Left hindlimb (tissue), 1 donor: ENCODE results near the gene C11orf68.

Experiments
- DNase-seq: peaks from one replicate; pipeline ENCODE4 v3.0.0-alpha.2; 2018

C11orf68 gene

DNA sequence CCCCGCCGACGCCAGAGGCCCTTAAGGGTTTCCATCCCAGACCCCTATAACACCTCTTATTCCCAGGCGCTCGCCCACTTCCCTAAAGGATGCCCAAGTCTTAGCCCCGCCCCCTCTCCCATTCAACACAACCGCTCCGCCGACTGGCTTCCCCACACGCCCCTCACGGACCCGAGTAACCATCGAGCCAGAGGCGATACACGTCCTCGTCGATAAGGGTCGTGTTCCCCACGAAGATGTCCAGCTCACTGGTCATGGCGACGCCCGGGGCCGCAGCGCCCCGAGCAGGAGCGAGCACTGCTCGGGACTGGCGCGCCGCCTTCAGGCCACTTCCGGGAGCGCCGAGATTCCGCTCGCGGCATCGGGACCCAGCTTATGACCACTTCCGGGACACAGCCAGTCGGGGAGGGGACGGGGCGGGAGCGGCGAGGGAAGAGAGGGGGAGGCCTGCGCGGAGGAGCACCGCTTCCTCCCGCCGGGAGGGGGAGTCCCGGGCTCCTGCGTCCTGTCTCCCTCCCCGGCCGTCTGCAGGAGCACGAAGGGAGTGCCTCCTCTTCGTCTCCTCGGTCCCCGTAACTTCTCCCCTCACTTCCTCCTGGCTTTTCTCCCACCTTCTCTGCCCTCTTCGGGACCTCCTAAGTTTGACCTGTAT lies 30.6 kb downstream of the C11orf68 start, which contains the start of gene FIBP:
Gene FIBP (minus strand): TSS at position 309 of the 652 bp plus-strand sequence. CDS start 53 bp downstream, at position 256.
- peak; percentile 99 for DNase-seq

DNA sequence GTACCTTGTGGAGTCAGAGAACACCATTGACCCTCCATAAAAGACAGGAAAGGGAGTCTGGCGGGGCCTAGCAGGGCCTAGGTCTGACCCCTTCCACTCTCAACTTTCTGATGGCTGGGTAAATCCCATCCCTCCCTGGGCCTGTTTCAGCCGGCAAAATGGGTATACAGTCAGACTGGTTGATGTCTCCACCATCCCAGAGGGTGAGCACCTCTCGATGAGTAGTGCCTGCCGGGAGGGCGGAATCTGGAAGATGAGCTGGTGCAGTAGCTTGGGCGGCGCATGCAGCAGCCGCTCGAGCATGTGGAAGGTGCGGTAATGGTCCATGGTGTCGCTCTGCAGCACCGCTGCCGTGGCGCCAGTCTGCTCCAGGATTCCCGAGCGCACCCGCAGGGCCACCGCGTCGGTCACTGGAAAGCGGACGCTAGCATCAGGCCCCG lies 31.1 kb downstream of the C11orf68 start:
- DNase-seq = no peak

DNA sequence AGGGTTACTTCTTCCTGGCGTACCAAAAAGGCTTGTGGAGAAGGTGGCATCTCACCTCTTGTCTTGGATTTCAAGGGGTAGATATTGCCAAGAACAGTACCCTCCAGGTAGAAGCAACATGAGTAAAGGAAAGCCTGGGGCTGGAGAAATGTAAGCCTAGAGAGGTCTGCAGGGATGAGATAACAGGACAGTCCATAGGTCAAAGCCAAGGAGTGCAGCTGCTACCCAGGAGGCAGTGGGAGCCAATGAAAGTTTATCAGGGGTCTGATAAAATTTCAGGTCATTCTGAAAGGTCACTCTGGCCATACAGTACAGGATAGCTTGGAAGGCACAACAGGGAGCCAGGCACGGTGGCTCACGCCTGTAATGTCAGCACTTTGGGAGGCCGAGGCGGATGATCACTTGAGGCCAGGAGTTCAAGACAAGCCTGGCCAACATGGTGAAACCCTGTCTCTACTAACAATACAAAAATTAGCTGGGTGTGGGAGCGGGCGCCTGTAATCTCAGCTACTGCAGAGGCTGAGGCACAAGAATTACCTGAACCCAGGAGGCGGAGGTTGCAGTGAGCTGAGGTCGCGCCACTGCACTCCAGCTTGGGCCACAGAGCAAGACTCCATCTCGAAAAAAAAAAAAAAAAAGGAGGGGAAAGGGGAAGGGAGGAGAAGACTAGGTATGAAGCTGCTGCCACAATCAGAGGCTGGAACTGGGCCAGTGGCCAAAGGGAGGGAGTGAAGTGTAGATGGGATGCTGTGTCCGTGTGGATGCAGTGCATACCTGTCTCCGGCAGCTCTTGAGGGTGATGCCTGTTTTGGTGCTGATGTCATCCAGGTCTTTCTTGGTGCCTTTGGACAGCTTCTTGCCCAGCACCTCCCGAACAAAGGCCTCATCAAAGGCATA lies 31.8 kb downstream of the C11orf68 start:
- DNase-seq = no peak

DNA sequence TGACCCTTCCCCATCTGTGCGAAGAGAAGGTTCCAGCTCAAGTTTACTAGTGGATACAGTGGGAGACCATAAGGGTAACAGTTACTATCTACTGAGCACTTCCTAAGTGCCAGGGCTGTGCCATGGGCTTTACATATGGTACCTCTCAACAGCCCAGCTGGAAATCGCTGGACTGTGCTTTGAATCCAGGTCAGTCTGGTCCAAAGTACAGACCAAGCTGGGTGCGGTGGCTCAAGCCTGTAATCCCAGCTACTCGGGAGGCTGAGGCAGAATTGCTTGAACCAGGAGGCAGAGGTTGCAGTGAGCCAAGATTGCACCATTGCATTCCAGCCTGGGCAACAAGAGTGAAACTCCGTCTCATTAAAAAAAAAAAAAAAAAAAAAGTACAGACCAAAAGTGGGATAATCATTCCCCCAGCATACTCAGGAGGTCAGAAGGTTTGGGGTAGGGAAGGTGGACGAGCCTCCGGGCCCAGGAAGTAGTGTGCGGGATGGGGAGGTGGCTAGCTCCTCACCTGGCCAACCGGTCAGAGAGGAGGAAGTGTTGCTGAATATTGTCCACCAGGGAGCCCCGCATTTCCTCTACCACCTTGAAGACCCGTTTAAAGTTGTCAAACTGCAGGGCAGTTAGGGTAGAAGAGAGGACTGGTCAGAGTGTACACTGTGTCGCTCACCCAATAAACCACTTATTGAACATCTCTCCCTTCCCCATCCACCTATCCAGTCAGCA lies 32.9 kb downstream of the C11orf68 start:
- DNase-seq = no peak

DNA sequence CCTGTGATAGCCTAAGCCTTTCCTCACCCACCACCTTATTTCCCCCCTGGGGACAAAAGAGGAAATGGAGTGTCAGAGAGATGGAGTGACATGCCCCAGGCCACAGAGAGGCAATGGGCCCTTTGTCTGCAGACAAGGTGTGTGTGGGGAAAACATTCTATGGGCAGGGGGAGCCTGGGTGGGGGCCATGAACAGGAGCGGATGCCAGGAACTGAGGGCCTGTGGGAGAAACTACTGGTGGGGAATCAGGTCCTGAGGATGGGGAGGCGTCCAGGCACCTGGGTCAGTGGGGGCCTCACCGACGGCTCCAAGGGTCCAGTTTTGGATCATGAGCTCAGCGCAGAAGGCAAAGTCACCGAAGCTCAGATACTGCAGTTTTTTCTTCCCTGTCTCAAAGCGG lies 33.6 kb downstream of the C11orf68 start:
- peak; percentile 27 for DNase-seq

DNA sequence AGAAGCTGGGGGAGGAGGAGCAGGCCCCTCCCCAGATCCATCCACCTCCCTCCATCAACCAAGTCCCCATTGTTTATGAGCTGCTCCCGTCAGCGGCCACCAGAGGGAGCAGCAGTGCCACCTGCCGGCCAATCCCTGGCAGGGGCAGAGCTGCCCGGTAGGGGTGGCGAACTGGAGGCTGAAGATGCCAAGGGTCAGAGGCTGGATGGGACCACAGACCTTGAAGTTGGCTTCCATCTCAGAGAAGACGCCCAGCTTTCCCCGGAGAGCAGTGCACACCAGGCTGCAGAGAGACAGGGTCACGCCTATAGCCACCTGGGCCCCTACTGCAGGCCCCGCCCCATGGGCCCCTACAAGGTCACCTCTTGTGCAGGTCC lies 34.2 kb downstream of the C11orf68 start:
- DNase-seq = peak; percentile 72

DNA sequence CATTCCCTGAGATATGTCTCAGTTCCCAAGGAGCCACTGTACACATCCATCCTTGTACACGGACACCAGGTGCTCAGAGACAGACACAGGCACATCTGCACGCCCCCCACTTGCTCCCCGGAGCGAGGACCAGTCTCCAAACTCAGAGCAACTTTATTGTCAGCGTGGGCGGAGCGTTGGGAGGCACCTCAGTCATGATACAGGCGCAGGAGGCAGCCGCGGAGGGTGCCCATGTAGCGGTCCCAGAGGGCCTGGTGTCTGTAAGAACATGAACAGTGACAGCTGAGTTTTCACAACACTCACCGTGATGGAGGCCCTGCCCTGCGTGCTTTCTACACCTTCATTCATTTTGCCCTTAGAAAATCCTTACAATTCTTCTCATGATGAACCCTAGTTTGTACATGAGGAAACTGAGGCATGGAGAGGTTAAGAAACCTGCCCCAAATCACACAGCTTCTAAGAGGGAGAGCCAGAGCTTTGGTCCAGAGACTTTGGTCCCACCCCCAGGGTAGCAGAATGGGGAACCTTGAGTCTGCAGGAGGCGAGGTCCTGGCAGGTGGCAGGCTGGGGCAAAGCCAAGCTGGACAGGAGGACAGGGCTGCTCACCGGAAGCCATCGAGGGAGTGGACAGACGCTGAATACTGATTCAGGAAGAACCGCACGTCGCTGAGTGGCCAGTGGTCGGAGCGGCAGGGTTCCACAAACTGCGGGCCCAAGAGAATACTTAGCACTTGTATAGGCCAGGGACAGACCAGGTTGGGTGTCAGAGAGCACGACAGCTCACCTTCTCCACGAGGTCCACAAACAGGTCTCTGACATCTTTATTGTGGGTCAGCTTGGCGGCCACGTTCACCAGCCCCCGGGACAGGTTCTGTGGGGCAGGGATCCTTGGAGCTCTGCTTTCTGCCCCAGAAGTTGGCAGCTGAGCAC lies 34.8 kb downstream of the C11orf68 start:
- no peak for DNase-seq

DNA sequence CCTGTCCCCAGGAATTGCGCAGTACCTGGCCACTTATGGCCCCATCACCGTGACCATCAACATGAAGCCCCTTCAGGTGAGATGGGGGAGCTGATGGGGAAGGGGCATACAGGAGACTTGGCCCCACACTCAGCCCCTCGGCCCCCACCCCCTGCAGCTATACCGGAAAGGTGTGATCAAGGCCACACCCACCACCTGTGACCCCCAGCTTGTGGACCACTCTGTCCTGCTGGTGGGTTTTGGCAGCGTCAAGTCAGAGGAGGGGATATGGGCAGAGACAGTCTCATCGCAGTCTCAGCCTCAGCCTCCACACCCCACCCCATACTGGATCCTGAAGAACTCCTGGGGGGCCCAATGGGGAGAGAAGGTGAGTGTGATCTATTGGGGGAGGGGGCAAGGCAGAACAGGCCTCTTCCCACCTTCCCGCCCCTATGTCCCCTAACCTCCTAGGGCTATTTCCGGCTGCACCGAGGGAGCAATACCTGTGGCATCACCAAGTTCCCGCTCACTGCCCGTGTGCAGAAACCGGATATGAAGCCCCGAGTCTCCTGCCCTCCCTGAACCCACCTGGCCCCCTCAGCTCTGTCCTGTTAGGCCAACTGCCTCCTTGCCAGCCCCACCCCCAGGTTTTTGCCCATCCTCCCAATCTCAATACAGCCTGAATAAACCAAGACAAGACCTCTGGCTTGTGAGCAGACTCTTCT lies 35.7 kb downstream of the C11orf68 start:
- DNase-seq = peak; percentile 27

DNA sequence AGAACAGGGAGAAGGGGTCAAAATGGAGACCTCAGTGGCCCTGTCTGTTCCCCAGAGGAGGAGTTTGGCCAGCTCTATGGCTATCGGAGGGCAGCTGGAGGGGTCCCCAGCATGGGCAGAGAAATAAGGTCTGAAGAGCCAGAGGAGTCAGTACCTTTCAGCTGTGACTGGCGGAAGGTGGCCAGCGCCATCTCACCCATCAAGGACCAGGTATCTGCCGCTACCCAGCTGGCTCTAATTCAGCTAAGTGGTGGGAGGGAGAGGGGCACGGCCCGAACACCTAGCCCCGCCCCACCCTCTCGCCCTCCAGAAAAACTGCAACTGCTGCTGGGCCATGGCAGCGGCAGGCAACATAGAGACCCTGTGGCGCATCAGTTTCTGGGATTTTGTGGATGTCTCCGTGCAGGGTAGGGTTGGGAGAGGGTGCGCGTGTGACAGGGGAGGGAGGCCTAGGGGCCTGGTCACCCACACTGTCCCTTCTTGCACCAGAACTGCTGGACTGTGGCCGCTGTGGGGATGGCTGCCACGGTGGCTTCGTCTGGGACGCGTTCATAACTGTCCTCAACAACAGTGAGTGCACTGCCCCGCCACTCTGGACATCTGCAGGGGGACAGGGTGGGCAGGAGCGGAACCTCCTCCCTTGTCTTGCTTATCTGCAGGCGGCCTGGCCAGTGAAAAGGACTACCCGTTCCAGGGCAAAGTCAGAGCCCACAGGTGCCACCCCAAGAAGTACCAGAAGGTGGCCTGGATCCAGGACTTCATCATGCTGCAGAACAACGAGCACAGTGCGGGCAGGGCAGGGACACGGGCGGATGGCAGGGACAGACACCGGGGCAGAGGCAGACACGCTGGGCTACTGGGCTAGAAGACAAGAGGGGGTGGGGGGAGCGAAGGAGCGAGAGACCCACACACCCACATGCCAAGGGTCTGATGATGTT lies 36.5 kb downstream of the C11orf68 start:
- DNase-seq = peak; percentile 24

DNA sequence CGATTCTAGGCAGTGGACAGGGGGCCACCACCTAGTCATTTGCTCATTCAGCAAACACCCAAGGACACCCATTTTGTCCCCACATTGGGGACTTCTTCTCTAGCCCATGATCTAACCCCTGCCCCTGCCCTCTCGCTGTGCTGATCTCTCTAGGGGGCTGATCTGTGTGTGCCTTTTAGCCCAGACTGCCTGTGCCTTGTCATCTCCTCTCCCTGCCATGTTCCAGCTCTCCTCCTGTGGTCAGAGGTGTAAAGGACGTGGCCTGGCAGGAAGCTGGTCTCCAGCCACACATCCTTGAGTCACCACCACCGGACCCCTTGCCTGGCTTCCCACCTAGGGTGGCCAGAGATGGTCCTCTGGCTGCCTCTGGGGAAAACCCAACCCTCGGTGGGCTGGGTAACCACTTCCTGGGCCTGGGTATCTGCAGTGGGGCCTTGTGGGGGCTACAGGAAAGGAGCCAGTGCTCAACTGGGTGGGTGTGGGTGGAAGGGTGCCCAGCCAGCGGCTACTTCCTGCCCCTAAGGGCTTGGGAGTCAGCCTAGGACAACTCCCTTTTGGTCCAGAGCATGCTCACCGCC lies 37.9 kb downstream of the C11orf68 start:
- DNase-seq = no peak

DNA sequence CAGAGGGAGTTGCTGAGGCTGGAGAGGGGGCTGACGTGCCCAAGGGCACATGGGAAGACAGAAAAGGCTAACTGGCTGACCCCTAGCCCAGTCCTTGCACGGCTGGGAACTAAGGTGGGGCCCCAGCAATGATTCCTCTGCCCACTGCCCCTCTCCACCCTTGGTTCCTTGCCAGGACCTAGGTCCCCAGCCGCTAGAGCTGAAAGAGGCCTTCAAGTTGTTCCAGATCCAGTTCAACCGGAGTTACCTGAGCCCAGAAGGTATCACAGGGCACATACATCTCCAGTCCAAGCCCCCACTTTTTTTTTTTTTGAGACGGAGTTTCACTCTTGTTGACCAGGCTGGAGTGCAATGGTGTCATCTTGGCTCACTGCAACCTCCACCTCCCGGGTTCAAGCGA lies 38.8 kb downstream of the C11orf68 start:
- no peak for DNase-seq

DNA sequence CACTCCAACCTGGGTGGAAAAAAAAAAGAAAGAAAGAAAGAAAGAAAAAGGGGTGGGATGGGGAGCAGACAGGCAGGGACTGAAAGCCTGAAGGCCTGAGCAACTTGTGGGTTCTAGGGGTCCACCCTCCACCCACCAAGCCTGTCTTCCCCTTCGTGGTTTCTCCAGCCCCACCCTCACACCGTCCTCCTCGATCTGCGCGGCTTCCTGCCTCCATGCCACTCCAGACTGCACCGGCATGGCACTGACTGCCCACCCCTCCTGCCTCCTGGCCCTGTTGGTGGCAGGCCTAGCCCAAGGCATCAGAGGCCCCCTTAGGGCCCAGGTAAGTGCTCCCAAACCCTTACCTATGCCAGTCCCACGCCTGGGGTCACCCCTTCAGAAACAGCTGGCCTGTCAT lies 39.2 kb downstream of the C11orf68 start, which contains the start of gene CTSW:
Gene CTSW (plus strand): TSS at position 221 of the 400 bp plus-strand sequence. CDS start 18 bp downstream, at position 239.
- no peak for DNase-seq

DNA sequence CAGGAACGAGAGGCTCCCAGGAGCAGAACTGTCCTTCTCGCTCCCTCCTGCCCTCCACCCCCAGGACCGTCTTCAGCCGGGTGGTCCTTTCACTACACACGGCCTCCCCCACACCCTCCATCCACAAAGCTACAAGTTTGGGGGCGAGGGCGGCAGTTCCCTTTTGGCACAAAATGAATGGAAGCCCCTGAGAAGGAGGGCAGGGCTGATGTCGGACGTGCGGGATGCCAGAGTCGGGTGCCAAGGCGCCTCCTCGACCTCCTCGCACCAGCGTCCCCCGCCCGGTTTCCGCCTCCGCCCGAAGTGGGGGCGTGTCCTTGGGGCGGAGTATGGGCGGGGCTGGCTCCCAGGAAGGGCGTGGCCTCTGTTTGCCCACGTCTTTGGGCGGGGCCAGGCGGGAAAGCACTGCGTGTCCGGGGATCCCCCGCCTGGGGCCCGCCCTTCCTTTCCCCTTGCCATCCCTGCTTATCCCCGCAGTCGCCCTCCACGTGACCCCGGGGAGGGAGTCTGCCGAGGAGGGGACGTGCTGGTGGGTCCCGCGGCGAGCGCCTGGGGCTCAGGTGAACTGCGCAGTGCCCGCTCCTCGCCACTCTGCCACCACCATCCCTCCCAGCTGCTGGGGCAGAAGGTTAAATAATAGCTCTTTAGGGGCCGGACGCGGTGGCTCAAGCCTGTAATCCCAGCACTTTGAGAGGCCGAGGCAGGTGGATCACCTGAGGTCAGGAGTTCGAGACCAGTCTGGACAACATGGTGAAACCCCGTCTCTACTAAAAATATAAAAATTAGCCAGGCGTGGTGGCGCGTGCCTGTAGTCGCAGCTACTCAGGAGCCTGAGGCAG lies 45.3 kb downstream of the C11orf68 start:
- DNase-seq = peak; percentile 97

DNA sequence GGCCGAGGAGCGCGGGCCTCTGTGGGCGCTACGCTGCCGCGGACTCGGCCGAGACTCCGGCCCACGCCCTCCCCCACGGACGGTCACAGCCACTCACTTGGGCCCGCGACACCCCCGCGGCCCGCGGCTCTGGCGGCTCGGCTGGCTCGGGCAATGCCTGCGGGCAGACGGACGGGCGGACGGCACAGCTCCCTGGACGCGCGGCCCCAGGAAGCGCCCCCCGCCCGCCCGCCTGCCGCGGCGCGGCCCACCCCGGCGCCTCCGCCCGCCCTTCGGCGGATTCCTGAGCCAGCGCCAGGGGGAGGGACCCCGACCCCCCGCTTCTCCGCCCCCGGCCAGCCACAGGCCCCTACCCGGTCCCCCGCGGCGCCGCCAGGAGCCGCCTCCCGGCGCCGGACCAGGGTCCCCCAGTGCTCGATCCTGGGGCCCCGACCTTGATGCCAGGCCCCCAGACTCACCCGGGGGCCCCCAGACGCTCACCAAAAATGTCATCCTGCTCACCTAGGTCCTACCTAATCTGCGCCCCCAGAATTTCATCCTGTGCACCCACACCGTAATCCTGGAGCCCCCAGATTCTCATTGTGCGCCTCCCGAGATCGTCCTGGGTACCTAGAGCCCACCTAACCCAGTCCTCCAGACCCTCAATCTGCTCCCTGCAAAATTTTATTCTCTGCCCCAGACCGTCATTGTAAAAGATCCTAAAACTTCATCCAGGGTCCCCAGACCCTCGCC lies 46.1 kb downstream of the C11orf68 start, which contains the start of gene EFEMP2:
Gene EFEMP2 (minus strand): TSS at position 215 of the 732 bp plus-strand sequence. CDS start 446 bp downstream, outside the sequence.
- DNase-seq = peak; percentile 86

DNA sequence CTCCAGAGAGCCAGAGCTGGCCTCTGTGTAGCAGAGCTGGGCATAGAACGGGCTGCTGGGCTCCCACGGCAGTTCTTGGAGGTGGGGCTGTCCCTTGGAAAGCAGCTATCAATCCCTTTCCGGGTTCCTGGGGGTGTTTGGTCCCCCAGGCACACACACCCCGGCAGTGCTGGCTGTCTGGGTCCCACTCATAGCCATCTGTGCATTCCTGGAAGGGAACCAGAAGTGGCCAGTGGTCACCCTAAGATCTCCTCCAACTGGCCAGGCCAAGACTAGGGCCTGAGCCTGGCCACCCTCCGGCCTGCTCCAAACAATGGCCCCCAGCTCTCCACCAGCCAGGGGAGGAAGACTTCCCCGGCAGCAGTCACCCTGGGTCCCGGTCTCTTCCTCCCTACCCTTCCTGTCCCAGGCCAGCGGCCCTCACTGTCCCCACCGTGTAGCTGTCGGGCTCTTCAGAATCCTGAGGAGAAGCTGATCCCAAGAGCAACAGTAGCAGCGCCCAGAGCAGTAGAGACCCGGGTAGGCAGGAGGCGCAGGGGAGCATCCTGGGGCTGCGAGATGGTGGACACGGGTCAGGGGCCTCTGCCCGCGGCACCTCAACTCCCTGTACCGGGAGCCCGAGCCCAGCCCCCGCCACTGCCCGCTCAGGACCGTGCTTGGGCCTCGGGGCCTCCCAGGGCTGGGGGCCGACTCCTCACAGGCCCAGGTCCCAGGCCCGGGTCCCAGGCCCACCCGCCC lies 46.9 kb downstream of the C11orf68 start:
- DNase-seq = no peak

DNA sequence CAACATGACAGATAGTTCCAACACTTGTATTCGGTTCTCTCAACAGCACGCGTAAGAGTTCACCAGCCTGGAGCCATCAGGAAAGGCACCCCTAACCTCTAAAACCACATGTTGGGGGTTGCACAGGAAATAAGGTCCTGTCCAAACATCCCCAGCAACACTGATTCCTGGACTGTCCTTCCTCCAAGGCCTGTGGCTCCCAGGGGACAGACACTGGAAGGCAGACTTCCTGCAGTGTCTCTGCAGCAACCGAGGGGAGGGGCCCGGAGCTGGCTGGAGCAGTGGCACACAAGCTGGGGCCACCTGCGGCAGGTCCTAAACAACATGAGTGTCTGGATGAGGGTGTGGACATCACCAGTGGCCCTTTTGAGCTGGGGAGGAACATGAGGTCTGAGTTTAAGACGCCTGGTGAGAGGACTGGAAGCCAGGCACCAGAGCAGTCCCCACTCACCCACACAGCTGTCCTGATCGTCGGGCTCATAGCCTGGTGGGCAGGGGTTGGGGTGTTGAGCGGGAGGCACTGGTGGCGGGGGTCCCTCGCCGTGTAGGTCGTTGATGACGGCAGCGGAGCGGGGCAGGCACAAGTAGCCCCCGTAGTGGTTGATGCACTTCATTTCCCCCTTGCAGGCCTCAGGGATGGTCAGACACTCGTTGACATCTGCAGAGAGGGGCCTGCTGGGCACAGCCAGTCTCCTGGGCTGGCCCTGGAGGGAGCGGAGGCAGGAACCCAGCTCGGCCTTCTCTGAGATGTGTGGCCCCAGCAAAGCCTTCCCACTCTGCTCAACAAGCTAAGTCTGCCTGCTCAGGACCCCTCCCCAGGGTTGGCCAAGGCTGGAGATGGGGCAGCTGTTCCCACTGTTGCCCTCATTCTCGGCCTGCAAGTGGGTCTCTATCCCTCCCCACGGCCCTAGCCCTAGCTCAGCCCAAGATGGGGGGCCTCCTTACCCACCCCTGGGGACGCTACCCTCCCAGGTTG lies 47.9 kb downstream of the C11orf68 start:
- DNase-seq = no peak
